HCT116 (cell line): ENCODE results near the gene ATG10. TPM values are rescaled to one million over a fixed set of nuclear protein-coding genes. Genes with fewer than 3 reads are reported as not detected.

Source experiments
- ATAC-seq: fragments of 200-7000 bp; cut with Tn5 transposase; 2 replicates; pipeline ENCODE4 v1.9.1; 2020; ENCODE audit warnings: mild to moderate bottlenecking, moderate library complexity
- BruUV-seq: library from RNA; stranded (reverse); fragments of 400-500 nt; replicated peaks from 2 replicates; lab custom pipeline; 2021; lab: Mats Ljungman, UMichigan
- CTCF ChIA-PET: fragments of 300-600 bp; sonication (Branson Sonifier 250); formaldehyde crosslinking; loops from one replicate; lab custom pipeline; 2021; ENCODE audit warnings: antibody characterized with exemption; lab: Charles Lee
- POLR2A ChIA-PET: fragments of 300-600, 350-600 bp; sonication (Branson Sonifier 250); formaldehyde crosslinking; loops from one replicate; lab custom pipeline; 2021; ENCODE audit warnings: antibody characterized with exemption; lab: Charles Lee
- RAD21 ChIA-PET, 2 experiments: fragments of 300-600 bp; sonication (Branson Sonifier 250); formaldehyde crosslinking; loops; one replicate each; lab custom pipeline; 2023; ENCODE audit warnings: low total read pairs in 2 of 2; ENCODE audit not compliant: uncharacterized antibody in 2 of 2, unreplicated experiment in 2 of 2, low non-redundant PET in 1 of 2; lab: Charles Lee
- DNase-seq: peaks from one replicate; pipeline ENCODE4 v3.0.0-alpha.2; 2010; ENCODE audit warnings: low read depth, low spot score
- H2AFZ ChIP-seq: fragments of 200-600 bp; shearing (Covaris generic), sonication (generic); 2 replicates; pipeline ENCODE4 v1.6.1; 2017; ENCODE audit warnings: low read depth, mixed run types, mixed read lengths, antibody characterized with exemption, low read length; ENCODE audit not compliant: poor library complexity, severe bottlenecking
- H3K27ac ChIP-seq: 2 replicates; pipeline ENCODE4 v1.5.1; 2012; ENCODE audit warnings: low read depth, low read length
- H3K27me3 ChIP-seq: fragments of 200-600 bp; sonication (generic); 2 replicates; pipeline ENCODE4 v1.6.1; 2016; ENCODE audit warnings: mixed run types, low read length, mixed read lengths; ENCODE audit not compliant: insufficient read depth
- H3K36me3 ChIP-seq, 2 experiments: fragments of 200-500 bp in 1 of 2; fragments of 200-600 bp in 1 of 2; sonication (Bioruptor generic) in 1 of 2; sonication (generic) in 1 of 2; 2 replicates each; pipeline versions ENCODE4 v1.5.1 to v1.6.1; 2014 to 2016; ENCODE audit warnings: low read length in 2 of 2, inconsistent platforms in 1 of 2, mixed read lengths in 1 of 2, mixed run types in 1 of 2; ENCODE audit not compliant: insufficient read depth in 2 of 2, control insufficient read depth in 1 of 2
- H3K4me1 ChIP-seq, 2 experiments: fragments of 200-600 bp in 1 of 2; sonication (generic) in 1 of 2; 2 replicates each; pipeline versions ENCODE4 v1.5.1 to v1.6.1; 2012 to 2017; ENCODE audit warnings: low read length in 2 of 2, inconsistent platforms in 1 of 2, mild to moderate bottlenecking in 1 of 2, mixed read lengths in 1 of 2, mixed run types in 1 of 2, moderate library complexity in 1 of 2; ENCODE audit not compliant: insufficient read depth in 2 of 2, control insufficient read depth in 1 of 2
- H3K4me2 ChIP-seq: fragments of 200-600 bp; sonication (generic); 2 replicates; pipeline ENCODE4 v1.6.1; 2017; ENCODE audit warnings: mixed run types, low read length, mixed read lengths
- H3K4me3 ChIP-seq, 2 experiments: fragments of 200-600 bp in 1 of 2; sonication (generic) in 1 of 2; replicated peaks in 1 of 2; 2 replicates each; pipeline ENCODE4 v1.5.1; 2011 to 2016; ENCODE audit warnings: low read length in 2 of 2, control low read depth in 1 of 2, low read depth in 1 of 2, mild to moderate bottlenecking in 1 of 2, mixed read lengths in 1 of 2, mixed run types in 1 of 2
- H3K79me2 ChIP-seq: fragments of 200-600 bp; sonication (generic); 2 replicates; pipeline ENCODE4 v1.6.1; 2017; ENCODE audit warnings: mild to moderate bottlenecking, mixed run types, low read length, moderate library complexity, mixed read lengths; ENCODE audit not compliant: insufficient read depth
- H3K9ac ChIP-seq: fragments of 200-600 bp; sonication (generic); 2 replicates; pipeline ENCODE4 v1.6.1; 2016; ENCODE audit warnings: low read length, mixed read lengths
- H3K9me2 ChIP-seq: fragments of 200-600 bp; sonication (generic), shearing (Covaris generic); 2 replicates; pipeline ENCODE4 v1.6.1; 2017; ENCODE audit warnings: mixed run types, mild to moderate bottlenecking, moderate library complexity; ENCODE audit not compliant: insufficient read depth
- H3K9me3 ChIP-seq, 2 experiments: fragments of 200-500 bp in 1 of 2; fragments of 200-600 bp in 1 of 2; sonication (Bioruptor generic) in 1 of 2; sonication (generic) in 1 of 2; 2 replicates each; pipeline ENCODE4 v1.6.1; 2014 to 2017; ENCODE audit warnings: low read length in 2 of 2, mixed read lengths in 2 of 2, inconsistent platforms in 1 of 2, low read depth in 1 of 2, mild to moderate bottlenecking in 1 of 2, mixed run types in 1 of 2, moderate library complexity in 1 of 2; ENCODE audit not compliant: control insufficient read depth in 1 of 2, insufficient read depth in 1 of 2
- H4K20me1 ChIP-seq: fragments of 200-600 bp; sonication (generic), shearing (Covaris generic); 2 replicates; pipeline ENCODE4 v1.6.1; 2017; ENCODE audit warnings: mixed run types, mild to moderate bottlenecking, moderate library complexity; ENCODE audit not compliant: insufficient read depth
- CBX3 ChIP-seq: IDR thresholded peaks from 2 replicates; pipeline ENCODE4 v1.6.1; 2012; ENCODE audit warnings: low read depth
- CEBPB ChIP-seq: IDR thresholded peaks from 2 replicates; pipeline ENCODE4 v1.6.1; 2012; ENCODE audit warnings: low read depth
- EGR1 ChIP-seq: IDR thresholded peaks from 2 replicates; pipeline ENCODE4 v1.6.1; 2012; ENCODE audit warnings: low read depth
- ELF1 ChIP-seq: IDR thresholded peaks from 2 replicates; pipeline ENCODE4 v1.6.1; 2012; ENCODE audit warnings: low read depth, borderline replicate concordance
- EZH2phosphoT487 ChIP-seq: fragments of 200-600 bp; IDR thresholded peaks from 2 replicates; pipeline ENCODE4 v1.6.1; 2018; ENCODE audit warnings: antibody characterized with exemption, borderline replicate concordance
- FOSL1 ChIP-seq: IDR thresholded peaks from 2 replicates; pipeline ENCODE4 v1.6.1; 2012; ENCODE audit warnings: low read depth
- JUND ChIP-seq: IDR thresholded peaks from 2 replicates; pipeline ENCODE4 v1.6.1; 2012
- POLR2A ChIP-seq: IDR thresholded peaks from 2 replicates; pipeline ENCODE4 v1.7.0; 2011; ENCODE audit warnings: borderline replicate concordance; ENCODE audit not compliant: insufficient read depth, insufficient read length; ENCODE audit errors: extremely low read depth
- POLR2AphosphoS5 ChIP-seq: IDR thresholded peaks from 2 replicates; pipeline ENCODE4 v1.6.1; 2011; ENCODE audit warnings: mild to moderate bottlenecking, low read depth, low read length, moderate library complexity
- RAD21 ChIP-seq: IDR thresholded peaks from 2 replicates; pipeline ENCODE4 v1.6.1; 2012; ENCODE audit warnings: low read depth, mild to moderate bottlenecking
- SIN3A ChIP-seq: IDR thresholded peaks from 2 replicates; pipeline ENCODE4 v1.6.1; 2012; ENCODE audit warnings: low read depth
- SRF ChIP-seq: IDR thresholded peaks from 2 replicates; pipeline ENCODE4 v1.6.1; 2012; ENCODE audit warnings: low read depth
- YY1 ChIP-seq: IDR thresholded peaks from 2 replicates; pipeline ENCODE4 v1.6.1; 2011; ENCODE audit warnings: low read length, low read depth, moderate library complexity, mild to moderate bottlenecking; ENCODE audit not compliant: insufficient replicate concordance; ENCODE audit errors: extremely low read depth
- ZFX ChIP-seq: fragments of 450-650 bp; IDR thresholded peaks from 2 replicates; pipeline ENCODE4 v1.6.1; 2017
- ZNF274 ChIP-seq: fragments of 200-500 bp; sonication (Bioruptor generic); IDR thresholded peaks from 2 replicates; pipeline ENCODE4 v1.6.1; 2014; ENCODE audit warnings: mild to moderate bottlenecking, low read depth, low read length, inconsistent platforms
- intact Hi-C: fragments of 100-400 bp; cut with micrococcal nuclease; formaldehyde crosslinking; loops from 2 replicates; pipeline ENCODE4 v1.10.0; 2022
- total RNA-seq: library from RNA; stranded (reverse); gene quantifications from one replicate; pipeline ENCODE4 v1.2.1, GENCODE V29; 2021; ENCODE audit not compliant: unreplicated experiment
- TF ChIP-seq, protein P1 (sequence below): IDR thresholded peaks from 2 replicates; pipeline ENCODE4 v1.6.1; 2011; ENCODE audit warnings: mild to moderate bottlenecking, low read length, moderate library complexity; ENCODE audit not compliant: insufficient replicate concordance; ENCODE audit errors: extremely low read depth
- TF ChIP-seq, protein P2 (sequence below): IDR thresholded peaks from 2 replicates; pipeline ENCODE4 v1.6.1; 2012
- TF ChIP-seq, protein P3 (sequence below), 3 experiments: fragments of 200-600 bp in 1 of 3; sonication (generic) in 1 of 3; IDR thresholded peaks in 2 of 3; conservative IDR thresholded peaks in 1 of 3; 2 replicates each; pipeline ENCODE4 v1.5.1; 2012 to 2017; ENCODE audit warnings: low read depth in 2 of 3, low read length in 2 of 3, antibody characterized with exemption in 1 of 3, borderline replicate concordance in 1 of 3, control low read depth in 1 of 3, mild to moderate bottlenecking in 1 of 3, mixed read lengths in 1 of 3, mixed run types in 1 of 3, moderate library complexity in 1 of 3; ENCODE audit not compliant: insufficient read depth in 1 of 3

ATG10 gene
- total RNA-seq, 1 experiment from 2014 or later = 9.4 TPM

DNA sequence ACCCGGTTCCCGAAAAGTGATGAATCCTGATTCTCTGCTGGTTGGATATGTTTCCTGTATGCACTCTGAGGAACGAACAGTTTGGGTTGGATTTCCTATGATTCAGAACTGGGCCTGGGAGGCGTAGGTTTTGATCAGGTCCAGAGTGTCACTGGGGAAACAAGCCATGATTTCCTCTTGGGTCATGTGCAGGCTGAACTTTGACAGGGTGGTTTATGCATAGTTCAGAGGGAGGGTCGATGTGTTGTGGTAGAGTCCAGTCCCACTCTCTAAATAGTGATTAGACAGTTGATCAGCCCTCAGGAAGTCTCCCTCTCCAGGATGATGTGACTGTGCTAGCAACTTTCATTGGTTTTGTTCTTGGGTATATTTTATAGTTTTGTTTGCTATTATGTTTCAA lies 17.4 kb downstream of the ATG10 start:
- CTCF ChIA-PET = no interaction called here
- RAD21 ChIA-PET = no interaction called here
- POLR2A ChIA-PET = no interaction called here

More for the DNA sequence above, 17.4 kb downstream of the ATG10 start:
- no peak overlapping the region for H2AFZ ChIP-seq
- no peaks in the 10 kb centered on the region for H3K79me2 ChIP-seq
- H3K9ac ChIP-seq = no peak overlapping the region
- no TSS peak for BruUV-seq
- no peaks in the 10 kb centered on the region for H3K27me3 ChIP-seq
- H3K9me2 ChIP-seq = no peaks in the 10 kb centered on the region
- H3K4me1 ChIP-seq = no peaks in the 10 kb centered on the region
- no peak overlapping the region for H3K27ac ChIP-seq
- H3K9me3 ChIP-seq = no peaks in the 10 kb centered on the region
- intact Hi-C loops = no loop called here
- ATAC-seq (no peak), DNase-seq (no peak)
- H4K20me1 ChIP-seq = no peaks in the 10 kb centered on the region
- no peak overlapping the region for H3K4me2 ChIP-seq
- TF ChIP-seq ZNF274 = no peak
- no peak for TF ChIP-seq ZFX
- no peak for TF ChIP-seq EGR1
- no peak for TF ChIP-seq FOSL1
- no peak for TF ChIP-seq ELF1
- TF ChIP-seq POLR2A = no peak
- no peak for TF ChIP-seq YY1
- TF ChIP-seq EZH2phosphoT487 = no peak
- TF ChIP-seq, protein P1, sequence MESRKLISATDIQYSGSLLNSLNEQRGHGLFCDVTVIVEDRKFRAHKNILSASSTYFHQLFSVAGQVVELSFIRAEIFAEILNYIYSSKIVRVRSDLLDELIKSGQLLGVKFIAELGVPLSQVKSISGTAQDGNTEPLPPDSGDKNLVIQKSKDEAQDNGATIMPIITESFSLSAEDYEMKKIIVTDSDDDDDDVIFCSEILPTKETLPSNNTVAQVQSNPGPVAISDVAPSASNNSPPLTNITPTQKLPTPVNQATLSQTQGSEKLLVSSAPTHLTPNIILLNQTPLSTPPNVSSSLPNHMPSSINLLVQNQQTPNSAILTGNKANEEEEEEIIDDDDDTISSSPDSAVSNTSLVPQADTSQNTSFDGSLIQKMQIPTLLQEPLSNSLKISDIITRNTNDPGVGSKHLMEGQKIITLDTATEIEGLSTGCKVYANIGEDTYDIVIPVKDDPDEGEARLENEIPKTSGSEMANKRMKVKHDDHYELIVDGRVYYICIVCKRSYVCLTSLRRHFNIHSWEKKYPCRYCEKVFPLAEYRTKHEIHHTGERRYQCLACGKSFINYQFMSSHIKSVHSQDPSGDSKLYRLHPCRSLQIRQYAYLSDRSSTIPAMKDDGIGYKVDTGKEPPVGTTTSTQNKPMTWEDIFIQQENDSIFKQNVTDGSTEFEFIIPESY = no peak
- no peak for TF ChIP-seq SRF
- TF ChIP-seq, protein P2, sequence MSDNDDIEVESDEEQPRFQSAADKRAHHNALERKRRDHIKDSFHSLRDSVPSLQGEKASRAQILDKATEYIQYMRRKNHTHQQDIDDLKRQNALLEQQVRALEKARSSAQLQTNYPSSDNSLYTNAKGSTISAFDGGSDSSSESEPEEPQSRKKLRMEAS = no peak
- TF ChIP-seq CBX3 = no peak
- TF ChIP-seq, protein P3, sequence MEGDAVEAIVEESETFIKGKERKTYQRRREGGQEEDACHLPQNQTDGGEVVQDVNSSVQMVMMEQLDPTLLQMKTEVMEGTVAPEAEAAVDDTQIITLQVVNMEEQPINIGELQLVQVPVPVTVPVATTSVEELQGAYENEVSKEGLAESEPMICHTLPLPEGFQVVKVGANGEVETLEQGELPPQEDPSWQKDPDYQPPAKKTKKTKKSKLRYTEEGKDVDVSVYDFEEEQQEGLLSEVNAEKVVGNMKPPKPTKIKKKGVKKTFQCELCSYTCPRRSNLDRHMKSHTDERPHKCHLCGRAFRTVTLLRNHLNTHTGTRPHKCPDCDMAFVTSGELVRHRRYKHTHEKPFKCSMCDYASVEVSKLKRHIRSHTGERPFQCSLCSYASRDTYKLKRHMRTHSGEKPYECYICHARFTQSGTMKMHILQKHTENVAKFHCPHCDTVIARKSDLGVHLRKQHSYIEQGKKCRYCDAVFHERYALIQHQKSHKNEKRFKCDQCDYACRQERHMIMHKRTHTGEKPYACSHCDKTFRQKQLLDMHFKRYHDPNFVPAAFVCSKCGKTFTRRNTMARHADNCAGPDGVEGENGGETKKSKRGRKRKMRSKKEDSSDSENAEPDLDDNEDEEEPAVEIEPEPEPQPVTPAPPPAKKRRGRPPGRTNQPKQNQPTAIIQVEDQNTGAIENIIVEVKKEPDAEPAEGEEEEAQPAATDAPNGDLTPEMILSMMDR (IDR thresholded peaks at IDR 0.05 in 2 of 3, conservative IDR thresholded peaks at IDR 0.05 in 1 of 3; ENCODE audit: borderline replicate concordance in 1 of 3, insufficient read depth in 1 of 3, low read depth in 2 of 3, low read length in 2 of 3) = no peak
- TF ChIP-seq CEBPB = no peak
- TF ChIP-seq JUND = no peak
- TF ChIP-seq SIN3A = no peak
- no peak for TF ChIP-seq POLR2AphosphoS5
- TF ChIP-seq RAD21 = no peak
- H3K4me3 ChIP-seq = no peak overlapping the region
- no peaks in the 10 kb centered on the region for H3K36me3 ChIP-seq
